HG03135 (cell line): ENCODE data around the gene AGPAT4.
"Not testable (repeated sequence)": the region's sequence is repeated elsewhere in the genome, so short reads cannot be mapped to it uniquely, and the experiment has no call there.

Experiments
- ATAC-seq: cut with Tn5 transposase; IDR thresholded peaks from one replicate; pipeline ENCODE4 v1.9.1; 2021; ENCODE audit warnings: mild to moderate bottlenecking, moderate library complexity; ENCODE audit not compliant: unreplicated experiment

AGPAT4 gene

GRCh38 chr6:161123319-161123718 lies 150.5 kb downstream of the AGPAT4 start:
- not testable (repeated sequence) for ATAC-seq

DNA sequence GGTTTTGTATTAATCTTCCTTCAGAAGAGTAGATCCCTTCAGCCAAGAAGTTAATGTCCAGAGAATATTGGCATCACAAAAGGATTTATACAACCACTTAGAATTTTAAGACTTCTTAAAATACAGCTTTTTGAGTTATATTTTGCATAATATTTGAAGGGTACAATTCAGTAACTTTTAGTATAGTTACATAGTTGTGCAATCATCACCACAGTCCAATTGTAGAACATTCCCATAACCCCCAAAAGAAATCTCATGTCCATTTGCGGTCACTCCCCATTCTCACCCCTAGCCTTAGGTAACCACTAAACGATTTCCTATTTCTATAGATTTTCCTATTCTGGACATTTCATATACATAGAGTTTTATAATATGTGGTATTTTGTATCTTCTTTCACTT lies 155.9 kb downstream of the AGPAT4 start:
- ATAC-seq = no peak

DNA sequence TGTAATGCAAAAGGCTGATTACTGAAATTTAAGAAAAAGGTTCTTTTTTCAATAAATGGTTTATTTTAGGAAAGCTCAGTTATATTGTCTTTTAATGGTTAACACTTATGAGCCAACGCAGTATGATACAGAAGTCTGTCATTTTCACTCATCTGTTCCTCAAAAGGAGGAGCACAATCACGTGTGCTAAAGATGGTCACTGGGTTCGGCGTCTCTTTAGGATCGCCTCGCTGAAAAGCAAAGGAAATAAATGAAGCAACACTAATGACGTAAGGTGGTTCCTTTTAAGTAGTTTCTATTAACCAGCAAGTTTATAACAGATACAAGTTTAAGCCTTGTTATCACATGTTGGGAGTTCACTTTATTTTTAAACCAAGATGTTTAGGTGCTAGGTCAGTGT lies 156.6 kb downstream of the AGPAT4 start:
- no peak for ATAC-seq

GRCh38 chr6:161116554-161116953 lies 157.3 kb downstream of the AGPAT4 start:
- ATAC-seq = no peak

DNA sequence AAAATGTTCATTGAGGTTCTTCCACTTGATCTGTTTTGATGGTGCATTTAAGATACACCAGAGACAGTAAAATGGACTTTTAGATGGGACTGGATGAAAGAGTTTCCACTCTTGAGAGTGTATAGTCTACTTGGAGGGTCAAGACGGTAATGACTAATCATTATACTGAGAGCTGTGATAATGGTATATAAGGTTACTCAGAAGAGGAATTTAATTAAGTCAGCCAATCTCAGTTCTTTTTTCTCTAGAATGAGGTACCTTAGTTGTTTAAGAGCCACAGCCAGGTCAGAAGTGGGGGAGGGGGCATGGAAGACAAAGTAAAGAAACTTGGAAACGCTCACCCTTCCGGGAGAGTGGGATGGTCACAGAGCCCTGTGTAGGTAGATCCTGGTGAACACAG lies 158.4 kb downstream of the AGPAT4 start:
- ATAC-seq = no peak

DNA sequence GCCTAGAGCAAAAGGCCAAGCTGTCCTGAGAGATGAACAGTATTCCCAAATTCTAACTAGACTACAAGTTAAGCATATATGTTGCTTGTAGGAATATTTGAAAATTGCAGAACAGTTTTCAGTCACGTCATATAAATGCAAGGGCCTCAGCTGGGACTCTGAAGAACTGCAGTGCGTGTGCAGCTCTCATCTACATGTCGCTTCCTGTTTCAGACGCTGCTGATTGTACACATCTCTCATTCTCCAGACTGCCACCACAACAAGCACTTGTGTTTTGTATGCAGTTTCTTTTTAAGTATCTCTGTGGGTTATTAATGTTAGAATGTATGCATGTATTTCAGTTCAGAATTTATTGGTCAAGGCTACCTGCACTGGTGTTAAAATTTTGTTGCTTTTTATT lies 162.6 kb downstream of the AGPAT4 start:
- ATAC-seq = no peak

DNA sequence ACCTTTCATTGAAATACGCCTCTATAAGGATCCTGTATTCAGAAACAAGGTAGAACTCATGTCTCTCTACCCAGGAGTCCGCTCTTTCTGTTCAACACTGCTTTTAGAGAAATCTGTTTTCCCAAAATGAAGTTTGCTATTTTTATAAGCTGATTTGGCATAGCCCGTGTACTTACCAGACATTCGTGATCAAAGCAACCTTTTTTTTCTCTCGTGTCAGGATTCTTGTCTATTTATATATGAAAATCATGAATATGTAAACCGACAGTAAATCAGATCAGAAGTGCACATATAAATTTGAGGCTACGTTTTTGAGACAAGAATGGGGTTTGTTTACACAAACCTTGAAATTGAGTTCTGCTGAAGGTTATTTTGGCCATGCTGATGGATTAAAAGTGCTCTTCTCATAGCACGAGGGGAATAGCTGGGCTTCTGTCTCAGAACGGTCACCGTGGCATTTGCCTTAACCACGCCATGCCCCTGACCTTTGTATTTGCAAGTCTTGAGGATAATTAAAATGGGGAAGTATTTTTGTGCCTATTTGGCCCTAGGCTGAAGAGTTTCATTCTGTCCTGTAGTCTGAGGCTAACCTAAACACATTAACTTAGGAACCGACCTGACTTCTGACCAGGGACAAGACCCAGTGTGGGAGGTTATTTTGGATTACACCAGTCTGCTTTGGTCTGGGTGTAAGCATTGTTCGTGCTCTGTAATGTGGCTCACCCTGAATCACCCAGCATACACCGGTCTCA lies 163.7 kb downstream of the AGPAT4 start:
- ATAC-seq = no peak

- no peak for ATAC-seq
Measured at GRCh38 chr6:161109366-161109765, 164.5 kb downstream of the AGPAT4 start.

DNA sequence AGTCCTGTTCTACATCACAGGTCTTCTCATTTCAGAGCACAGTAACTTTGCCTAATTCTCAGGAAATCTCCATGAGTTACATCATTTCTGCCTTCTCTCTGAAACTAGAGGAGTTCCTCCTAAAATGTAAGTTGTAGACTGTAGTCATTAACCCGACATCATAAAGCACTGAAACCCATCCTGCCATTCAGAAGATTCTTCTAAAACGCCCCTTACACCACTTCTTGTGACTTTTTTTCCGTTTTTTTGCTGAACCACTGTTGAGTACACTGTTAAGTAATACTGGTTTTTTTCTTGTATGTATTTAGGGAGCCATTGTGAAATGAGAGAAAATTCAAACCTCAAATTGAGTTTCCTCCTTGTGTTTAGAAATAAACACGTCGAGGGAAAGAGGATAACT lies 164.9 kb downstream of the AGPAT4 start:
- no peak for ATAC-seq

GRCh38 chr6:161107779-161108730 lies 165.8 kb downstream of the AGPAT4 start:
- ATAC-seq = no peak

GRCh38 chr6:161105408-161105807 lies 168.5 kb downstream of the AGPAT4 start:
- no peak for ATAC-seq

- no peak for ATAC-seq
Measured at GRCh38 chr6:161104966-161105365, 168.9 kb downstream of the AGPAT4 start.

- no peak for ATAC-seq
Measured at GRCh38 chr6:161103475-161103874, 170.4 kb downstream of the AGPAT4 start.

DNA sequence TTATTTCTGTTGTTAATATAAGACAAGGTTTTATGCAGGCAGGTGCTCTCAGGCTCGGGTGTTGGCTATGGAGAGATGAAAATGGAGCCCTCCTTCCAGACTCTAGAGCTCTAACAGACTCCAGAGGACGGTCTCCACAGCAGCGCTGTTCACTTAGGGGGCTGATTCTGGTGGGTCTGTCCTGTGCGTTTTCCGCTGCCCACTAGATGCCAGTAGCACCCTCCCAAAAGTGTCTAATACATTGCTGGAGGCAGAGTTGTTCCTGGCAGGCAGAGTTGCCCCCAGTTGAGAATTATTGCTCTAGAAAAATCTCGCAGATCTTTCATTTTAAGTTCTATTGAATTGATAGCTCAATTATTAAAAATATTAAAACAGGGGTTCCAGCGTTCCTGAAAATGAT lies 172.3 kb downstream of the AGPAT4 start:
- no peak for ATAC-seq

DNA sequence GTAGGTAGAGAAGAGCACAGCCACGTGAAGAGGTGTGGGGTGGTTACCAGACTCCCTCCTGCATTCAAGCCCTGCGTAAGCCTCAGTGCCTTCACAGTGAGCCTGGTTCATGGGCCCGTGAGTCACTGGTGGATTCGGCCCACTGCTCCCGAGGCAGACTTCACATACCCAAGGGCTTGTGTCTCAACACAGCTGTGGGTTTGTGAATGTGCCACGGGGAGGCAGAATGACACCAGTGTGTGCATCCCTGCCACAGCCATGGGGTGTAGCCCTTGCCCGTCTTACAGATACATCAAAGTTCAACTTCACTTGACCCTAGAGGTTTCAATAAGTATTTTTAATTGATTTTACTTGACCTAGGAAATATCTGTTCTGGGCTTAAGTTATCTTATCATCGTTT lies 173.8 kb downstream of the AGPAT4 start:
- no peak for ATAC-seq

GRCh38 chr6:161095916-161096315 lies 177.9 kb downstream of the AGPAT4 start:
- ATAC-seq = no peak

- no peak for ATAC-seq
Measured at GRCh38 chr6:161094955-161095354, 178.9 kb downstream of the AGPAT4 start.

GRCh38 chr6:161091972-161092701 lies 181.7 kb downstream of the AGPAT4 start:
- ATAC-seq = no peak

GRCh38 chr6:161091151-161091550 lies 182.7 kb downstream of the AGPAT4 start:
- no peak for ATAC-seq

GRCh38 chr6:161088676-161089328 lies 185.1 kb downstream of the AGPAT4 start:
- ATAC-seq = no peak

- no peak for ATAC-seq
Measured at GRCh38 chr6:161085246-161085645, 188.6 kb downstream of the AGPAT4 start.
